Muscle layer of duodenum (tissue), 2 donors: Measurements from ENCODE around the gene PPFIA3.
A peak's percentile ranks its signal among the peaks of the same experiment; 100 is the strongest.

ENCODE experiments used
- H3K27ac ChIP-seq: one replicate; pipeline ENCODE4 v1.7.0; 2013; ENCODE audit warnings: mild to moderate bottlenecking, low read length
- H3K27me3 ChIP-seq: one replicate; pipeline ENCODE4 v1.7.0; 2013; ENCODE audit warnings: low read depth, mild to moderate bottlenecking, control low read depth, low read length
- H3K36me3 ChIP-seq, 2 donors: one replicate each; pipeline ENCODE4 v1.7.0; 2013; ENCODE audit warnings: low read length in 2 of 2, control low read depth in 1 of 2, mild to moderate bottlenecking in 1 of 2; ENCODE audit not compliant: insufficient read depth in 2 of 2, control insufficient read depth in 1 of 2
- H3K4me1 ChIP-seq, 2 donors: one replicate each; pipeline ENCODE4 v1.7.0; 2013; ENCODE audit warnings: low read length in 2 of 2, mild to moderate bottlenecking in 2 of 2, control low read depth in 1 of 2, moderate library complexity in 1 of 2; ENCODE audit not compliant: insufficient read depth in 2 of 2, control insufficient read depth in 1 of 2
- H3K4me3 ChIP-seq, 2 donors: one replicate each; pipeline ENCODE4 v1.7.0; 2013; ENCODE audit warnings: low read length in 2 of 2, low read depth in 1 of 2, mild to moderate bottlenecking in 1 of 2
- H3K9me3 ChIP-seq, 2 donors: one replicate each; pipeline ENCODE4 v1.7.0; 2013; ENCODE audit warnings: low read length in 2 of 2, control low read depth in 1 of 2, mild to moderate bottlenecking in 1 of 2; ENCODE audit not compliant: control insufficient read depth in 1 of 2
- donor health status: healthy.

Gene PPFIA3

GRCh38 chr19:49106648-49107135 is 12.7 kb upstream of the PPFIA3 start:
- H3K4me1 ChIP-seq = peaks cover 0 to 10% of the 10 kb centered on the region in 2 donors
- no peaks in the 10 kb centered on the region for H3K27me3 ChIP-seq
- peaks cover 43 to 72% of the 10 kb centered on the region in 2 donors for H3K36me3 ChIP-seq
- no peaks in the 10 kb centered on the region for H3K9me3 ChIP-seq
- no peak overlapping the region for H3K4me3 ChIP-seq
- H3K27ac ChIP-seq = no peak overlapping the region

GRCh38 chr19:49107625-49108459 is 11.5 kb upstream of the PPFIA3 start:
- Histone ChIP-seq H3K4me1 (peaks cover 0 to 10% of the 10 kb centered on the region in 2 donors), H3K9me3 (no peaks in the 10 kb centered on the region), H3K27ac (no peak overlapping the region), H3K4me3 (no peak overlapping the region), H3K27me3 (no peaks in the 10 kb centered on the region), H3K36me3 (peaks cover 40 to 62% of the 10 kb centered on the region in 2 donors)

GRCh38 chr19:49109051-49109450 is 10.3 kb upstream of the PPFIA3 start:
- H3K36me3 ChIP-seq = peaks cover 31 to 50% of the 10 kb centered on the region in 2 donors
- no peak overlapping the region for H3K27ac ChIP-seq
- no peak overlapping the region for H3K4me3 ChIP-seq
- no peaks in the 10 kb centered on the region for H3K9me3 ChIP-seq
- peaks cover 4 to 15% of the 10 kb centered on the region in 2 donors for H3K4me1 ChIP-seq
- H3K27me3 ChIP-seq = no peaks in the 10 kb centered on the region

DNA sequence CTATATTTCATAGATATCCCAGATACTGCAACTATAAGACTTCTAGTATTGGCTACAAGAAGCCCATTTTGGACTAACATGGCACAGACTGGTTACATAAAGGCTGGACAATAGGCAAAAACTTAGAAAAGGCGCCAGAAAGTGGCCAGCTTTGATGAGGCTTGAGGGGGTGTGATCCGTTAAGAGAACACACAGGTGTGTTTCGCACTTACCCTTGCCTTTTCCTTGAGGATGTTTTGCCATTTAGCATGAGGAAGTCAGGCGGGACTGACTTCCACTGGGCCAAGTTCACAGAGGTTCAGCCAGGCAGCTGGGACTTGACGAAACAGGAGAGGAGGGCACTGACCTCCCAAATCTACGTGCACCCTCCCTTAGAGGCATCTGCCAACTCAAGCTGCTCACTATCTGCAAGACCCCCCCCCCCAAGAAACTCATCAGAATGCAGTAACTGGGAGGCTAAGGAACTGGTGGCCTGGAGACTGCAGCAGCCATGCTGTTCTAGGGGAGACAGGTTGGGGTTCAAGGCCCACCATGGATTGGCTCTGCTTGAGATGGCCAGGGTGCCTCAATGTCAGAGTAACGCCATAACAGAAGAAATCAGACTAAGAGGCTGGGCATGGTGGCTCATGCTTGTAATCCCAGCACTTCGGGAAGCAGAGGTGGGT is 9.6 kb upstream of the PPFIA3 start:
- Histone ChIP-seq H3K36me3 (peaks cover 27 to 43% of the 10 kb centered on the region in 2 donors), H3K4me3 (no peak overlapping the region), H3K9me3 (no peaks in the 10 kb centered on the region), H3K27ac (no peak overlapping the region), H3K4me1 (peaks cover 4 to 16% of the 10 kb centered on the region in 2 donors), H3K27me3 (no peaks in the 10 kb centered on the region)

- peaks cover 22 to 35% of the 10 kb centered on the region in 2 donors for H3K36me3 ChIP-seq
- H3K9me3 ChIP-seq = no peaks in the 10 kb centered on the region
- no peaks in the 10 kb centered on the region for H3K27me3 ChIP-seq
- no peak overlapping the region for H3K4me3 ChIP-seq
- H3K27ac ChIP-seq = peak overlapping the region; percentile 8
- peaks cover 4 to 22% of the 10 kb centered on the region in 2 donors for H3K4me1 ChIP-seq
Observed at GRCh38 chr19:49110567-49110966, 8.8 kb upstream of the PPFIA3 start.

GRCh38 chr19:49111218-49111998 is 7.9 kb upstream of the PPFIA3 start:
- H3K4me3 ChIP-seq = no peak overlapping the region
- H3K9me3 ChIP-seq = no peaks in the 10 kb centered on the region
- H3K36me3 ChIP-seq = peaks cover 14 to 30% of the 10 kb centered on the region in 2 donors
- H3K4me1 ChIP-seq = peaks cover 4 to 22% of the 10 kb centered on the region in 2 donors
- H3K27ac ChIP-seq = no peak overlapping the region
- H3K27me3 ChIP-seq = no peaks in the 10 kb centered on the region

DNA sequence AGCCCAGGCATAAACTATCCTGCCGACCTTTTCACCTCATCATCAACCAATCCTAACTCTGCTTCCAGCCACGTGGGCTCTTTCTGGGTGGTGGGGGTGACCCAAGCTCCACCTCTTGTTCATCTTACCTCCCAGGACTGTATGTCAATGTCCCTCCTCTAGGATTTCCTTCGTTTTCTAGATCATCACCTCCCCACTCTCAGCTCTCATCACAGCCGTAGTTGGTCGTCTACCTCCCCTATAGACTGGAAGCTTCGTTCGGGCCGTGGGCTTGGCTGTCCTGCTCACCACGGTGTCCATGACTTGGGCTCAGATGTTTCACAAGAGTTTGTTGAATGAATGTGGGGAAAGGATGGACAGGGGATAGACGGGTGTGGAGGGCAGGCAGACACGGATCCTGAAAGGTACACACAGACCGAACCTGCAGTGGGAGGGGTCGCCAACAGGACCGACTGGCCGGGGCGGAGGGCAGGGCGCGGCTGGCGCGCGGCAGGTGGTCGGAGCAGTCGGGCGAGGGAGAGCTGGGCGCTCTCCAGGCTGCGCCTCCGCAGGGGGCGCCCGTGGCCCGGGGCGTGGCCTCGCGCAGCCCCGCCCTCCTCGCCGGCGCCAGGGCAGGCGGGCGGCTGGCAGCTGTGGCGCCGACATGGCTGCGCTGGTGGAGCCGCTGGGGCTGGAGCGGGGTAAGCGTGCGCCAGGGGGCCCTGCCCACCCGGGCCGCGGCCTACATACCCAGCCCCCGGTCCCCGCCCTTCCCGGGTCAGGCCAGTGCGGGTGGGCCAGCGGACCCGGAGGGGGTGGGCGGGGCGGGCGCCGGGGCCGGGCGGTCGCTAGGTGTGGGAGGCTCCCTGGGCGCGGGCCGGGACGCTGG is 5.3 kb upstream of the PPFIA3 start, which contains the start of gene LIN7B:
Gene LIN7B (plus strand): TSS at position 609 of the 868 bp plus-strand sequence. CDS start 35 bp downstream, at position 644.
- H3K4me3 ChIP-seq = peak within 1 kb of the TSS; percentile 49 to 88
- no peak within 1 kb of the TSS for H3K27ac ChIP-seq
- peaks cover 9 to 33% of the 10 kb centered on the region in 2 donors for H3K4me1 ChIP-seq
- H3K9me3 ChIP-seq = no peaks in the 10 kb centered on the region
- peaks cover 3 to 7% of the 10 kb centered on the region in 2 donors for H3K36me3 ChIP-seq
- no peaks in the 10 kb centered on the region for H3K27me3 ChIP-seq

DNA sequence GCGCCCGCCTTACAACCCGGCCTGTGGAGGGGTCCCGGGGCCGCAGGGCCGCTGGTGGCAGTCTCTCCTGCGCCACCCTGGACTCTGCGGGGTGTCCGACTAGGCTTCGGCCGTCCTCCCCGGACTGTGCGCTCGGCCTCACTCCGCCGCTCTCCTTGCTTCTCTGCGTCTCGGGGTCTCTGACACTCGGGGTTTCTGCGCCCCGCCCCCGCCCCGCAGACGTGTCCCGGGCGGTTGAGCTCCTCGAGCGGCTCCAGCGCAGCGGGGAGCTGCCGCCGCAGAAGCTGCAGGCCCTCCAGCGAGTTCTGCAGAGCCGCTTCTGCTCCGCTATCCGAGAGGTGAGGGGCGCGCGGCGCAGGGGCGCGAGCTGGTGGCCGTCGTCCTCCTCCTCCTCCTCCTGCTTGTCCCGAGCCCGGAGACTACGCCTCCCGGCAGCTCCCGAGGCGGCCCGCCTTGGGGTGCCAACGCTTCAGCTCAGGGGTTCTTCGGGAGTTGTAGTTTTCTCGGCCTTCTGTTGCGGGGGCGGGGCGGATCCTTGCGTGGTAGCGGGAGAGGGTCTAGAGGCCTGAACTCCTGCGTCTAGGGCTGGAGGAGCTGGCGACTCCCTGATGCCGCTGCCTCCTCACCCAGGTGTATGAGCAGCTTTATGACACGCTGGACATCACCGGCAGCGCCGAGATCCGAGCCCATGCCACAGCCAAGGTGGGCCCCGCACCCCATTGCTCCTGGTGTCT is 4.5 kb upstream of the PPFIA3 start:
- Histone ChIP-seq H3K27me3 (no peaks in the 10 kb centered on the region), H3K4me1 (peaks cover 9 to 38% of the 10 kb centered on the region in 2 donors), H3K36me3 (no peaks in the 10 kb centered on the region), H3K4me3 (peak overlapping the region; percentile 46 to 88), H3K9me3 (no peaks in the 10 kb centered on the region), H3K27ac (no peak overlapping the region)

DNA sequence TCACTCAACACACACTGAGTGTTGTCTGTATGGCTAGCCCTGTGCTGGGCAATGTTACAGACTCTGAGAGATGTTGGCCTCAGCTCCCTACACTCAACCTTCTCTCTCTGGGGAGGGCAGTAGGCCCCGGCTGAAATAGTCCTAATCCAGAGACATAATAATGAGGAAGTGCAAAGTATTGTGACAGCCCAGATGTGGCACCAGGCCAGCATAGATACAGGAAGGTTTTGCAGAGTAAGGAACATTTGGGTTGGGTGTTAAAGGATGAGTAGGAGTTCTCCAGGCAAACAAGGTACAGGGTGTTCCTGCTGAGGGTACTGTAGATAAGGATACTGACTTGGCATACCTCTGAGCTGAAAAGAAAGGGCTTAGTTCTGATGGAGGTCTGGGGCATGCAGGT is 2.8 kb upstream of the PPFIA3 start:
- no peak overlapping the region for H3K4me3 ChIP-seq
- H3K9me3 ChIP-seq = no peaks in the 10 kb centered on the region
- peaks cover 9 to 35% of the 10 kb centered on the region in 2 donors for H3K4me1 ChIP-seq
- H3K27ac ChIP-seq = no peak overlapping the region
- H3K36me3 ChIP-seq = no peaks in the 10 kb centered on the region
- H3K27me3 ChIP-seq = no peaks in the 10 kb centered on the region
